ENCODE data around the gene NMT1. TPM values are rescaled to one million over a fixed set of nuclear protein-coding genes. Genes with fewer than 3 reads are reported as not detected.

NMT1 gene
- total and polyA plus RNA-seq, 2 of the 13 experiments (the other 11 are each of a cell fraction or from before 2014, with no cell fraction given), result 75.7 to 142 TPM

DNA sequence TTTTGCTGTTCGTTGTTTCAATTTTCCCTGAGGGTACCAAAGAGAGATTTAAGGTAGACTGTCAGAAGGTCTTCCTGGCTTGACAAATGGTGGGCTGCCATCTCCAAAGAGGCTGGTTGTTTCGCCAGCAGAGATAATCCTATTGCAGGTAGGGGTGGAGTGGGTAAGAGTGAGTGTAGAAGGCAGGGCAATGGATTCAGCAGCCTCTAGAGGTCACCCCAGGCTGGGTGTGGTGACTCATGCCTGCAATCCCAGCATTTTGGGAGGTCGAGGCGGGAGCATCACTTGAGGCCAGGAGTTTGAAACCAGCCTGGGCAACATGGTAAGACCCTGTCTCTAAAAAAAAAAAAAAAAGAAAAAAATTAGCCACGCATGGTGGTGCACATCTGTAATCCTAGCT is 44.3 kb upstream of the NMT1 start (continued):
- TF ChIP-seq BRD4 (CRISPR knock-in tag; IDR thresholded peaks at IDR 0.05) (no peak), MTF2 (CRISPR knock-in tag; IDR thresholded peaks at IDR 0.05; ENCODE audit: borderline replicate concordance) (no peak), KDM2A (CRISPR knock-in tag; IDR thresholded peaks at IDR 0.05; ENCODE audit: borderline replicate concordance, low read depth) (0 out of 2 replicates have a peak, but pooled peaks have one; percentile 25), ZNF75D (CRISPR knock-in tag; IDR thresholded peaks at IDR 0.05; ENCODE audit: borderline replicate concordance) (no peak), CBFB (CRISPR knock-in tag; IDR thresholded peaks at IDR 0.05) (no peak), ATF1 (CRISPR knock-in tag; IDR thresholded peaks at IDR 0.05) (no peak), ZBTB4 (CRISPR knock-in tag; IDR thresholded peaks at IDR 0.05; ENCODE audit: borderline replicate concordance) (no peak), SKI (IDR thresholded peaks at IDR 0.05; ENCODE audit: partially characterized antibody) (no peak), ZNF121 (CRISPR knock-in tag; IDR thresholded peaks at IDR 0.05) (no peak), CENPT (CRISPR knock-in tag; IDR thresholded peaks at IDR 0.05; ENCODE audit: low read depth) (no peak), BCL6 (CRISPR knock-in tag; IDR thresholded peaks at IDR 0.05) (no peak), ATRX (CRISPR knock-in tag; IDR thresholded peaks at IDR 0.05; ENCODE audit: borderline replicate concordance) (no peak), STAG1 (CRISPR knock-in tag; IDR thresholded peaks at IDR 0.05) (peak; percentile 59), ZNF317 (CRISPR knock-in tag; IDR thresholded peaks at IDR 0.05) (no peak), ZKSCAN1 (IDR thresholded peaks at IDR 0.05; ENCODE audit: low read length) (no peak), ZNF605 (CRISPR knock-in tag; IDR thresholded peaks at IDR 0.05) (no peak), TEAD3 (CRISPR knock-in tag; optimal IDR thresholded peaks at IDR 0.05; ENCODE audit: borderline replicate concordance) (peak; percentile 36), KDM5A (IDR thresholded peaks at IDR 0.05; ENCODE audit: borderline replicate concordance, low read length) (no peak), ZNF678 (CRISPR knock-in tag; IDR thresholded peaks at IDR 0.05) (no peak), RFX5 (IDR thresholded peaks at IDR 0.05; ENCODE audit: low read depth, low read length) (no peak), GPN1 (CRISPR knock-in tag; IDR thresholded peaks at IDR 0.05; ENCODE audit: borderline replicate concordance) (no peak), ZBTB7B (CRISPR knock-in tag; IDR thresholded peaks at IDR 0.05) (no peak), CBX5 (CRISPR knock-in tag; IDR thresholded peaks at IDR 0.05; ENCODE audit: borderline replicate concordance) (no peak), NFYC (CRISPR knock-in tag; IDR thresholded peaks at IDR 0.05) (no peak)
- TF ChIP-seq, protein P1, sequence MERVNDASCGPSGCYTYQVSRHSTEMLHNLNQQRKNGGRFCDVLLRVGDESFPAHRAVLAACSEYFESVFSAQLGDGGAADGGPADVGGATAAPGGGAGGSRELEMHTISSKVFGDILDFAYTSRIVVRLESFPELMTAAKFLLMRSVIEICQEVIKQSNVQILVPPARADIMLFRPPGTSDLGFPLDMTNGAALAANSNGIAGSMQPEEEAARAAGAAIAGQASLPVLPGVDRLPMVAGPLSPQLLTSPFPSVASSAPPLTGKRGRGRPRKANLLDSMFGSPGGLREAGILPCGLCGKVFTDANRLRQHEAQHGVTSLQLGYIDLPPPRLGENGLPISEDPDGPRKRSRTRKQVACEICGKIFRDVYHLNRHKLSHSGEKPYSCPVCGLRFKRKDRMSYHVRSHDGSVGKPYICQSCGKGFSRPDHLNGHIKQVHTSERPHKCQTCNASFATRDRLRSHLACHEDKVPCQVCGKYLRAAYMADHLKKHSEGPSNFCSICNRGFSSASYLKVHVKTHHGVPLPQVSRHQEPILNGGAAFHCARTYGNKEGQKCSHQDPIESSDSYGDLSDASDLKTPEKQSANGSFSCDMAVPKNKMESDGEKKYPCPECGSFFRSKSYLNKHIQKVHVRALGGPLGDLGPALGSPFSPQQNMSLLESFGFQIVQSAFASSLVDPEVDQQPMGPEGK (CRISPR knock-in tag; IDR thresholded peaks at IDR 0.05), result peak; percentile 39; the same call in 1 of the 2 replicates
- TF ChIP-seq, protein P2, sequence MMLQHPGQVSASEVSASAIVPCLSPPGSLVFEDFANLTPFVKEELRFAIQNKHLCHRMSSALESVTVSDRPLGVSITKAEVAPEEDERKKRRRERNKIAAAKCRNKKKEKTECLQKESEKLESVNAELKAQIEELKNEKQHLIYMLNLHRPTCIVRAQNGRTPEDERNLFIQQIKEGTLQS (CRISPR knock-in tag; IDR thresholded peaks at IDR 0.05), result peak; percentile 83; the same call in 1 of the 2 replicates
- TF ChIP-seq, protein P3, sequence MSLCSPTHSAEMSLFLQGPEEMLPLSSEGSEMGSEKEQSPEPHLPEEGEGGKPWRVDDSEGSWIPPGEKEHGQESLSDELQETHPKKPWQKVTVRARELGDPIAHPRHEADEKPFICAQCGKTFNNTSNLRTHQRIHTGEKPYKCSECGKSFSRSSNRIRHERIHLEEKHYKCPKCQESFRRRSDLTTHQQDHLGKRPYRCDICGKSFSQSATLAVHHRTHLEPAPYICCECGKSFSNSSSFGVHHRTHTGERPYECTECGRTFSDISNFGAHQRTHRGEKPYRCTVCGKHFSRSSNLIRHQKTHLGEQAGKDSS (CRISPR knock-in tag; IDR thresholded peaks at IDR 0.05; ENCODE audit: borderline replicate concordance, low read depth), result no peak

Measured in HepG2 (cell line).